ENCODE data around the gene GFM1.

- no peak for TF ChIP-seq BHLHE40 (IDR thresholded peaks at IDR 0.05; ENCODE audit: borderline replicate concordance)
- TF ChIP-seq FOXK2 (IDR thresholded peaks at IDR 0.05) = no peak
- TF ChIP-seq PKNOX1 (IDR thresholded peaks at IDR 0.05) = no peak
- TF ChIP-seq FOXA1 (IDR thresholded peaks at IDR 0.05) = no peak
- no peak for TF ChIP-seq L3MBTL2 (conservative IDR thresholded peaks at IDR 0.05)
- no peak for TF ChIP-seq SP1 (IDR thresholded peaks at IDR 0.05)
- TF ChIP-seq SUZ12 (IDR thresholded peaks at IDR 0.05) = no peak
- TF ChIP-seq ZNF384 (IDR thresholded peaks at IDR 0.05) = no peak
- no peak for TF ChIP-seq LEF1 (IDR thresholded peaks at IDR 0.05; ENCODE audit: borderline replicate concordance)
- no peak for TF ChIP-seq NFRKB (IDR thresholded peaks at IDR 0.05)
- no peak for TF ChIP-seq HDGF (IDR thresholded peaks at IDR 0.05; ENCODE audit: borderline replicate concordance)
Observed at GRCh38 chr3:158725348-158726011, 81.2 kb downstream of the GFM1 start.

Measured in HEK293T (cell line).